Stimulated activated CD8-positive, alpha-beta memory T cell treated with anti-CD3 and anti-CD28 coated beads, Interleukin-4, amount 100 ng/mL, for 48 hours (primary cell): ENCODE measurements around the gene MDFI.
A peak's percentile ranks its signal among the peaks of the same experiment; 100 is the strongest.

Experiments used
- DNase-seq: peaks from one replicate; pipeline ENCODE4 v3.0.0-alpha.2; 2020

The MDFI gene

GRCh38 chr6:41638002-41638934, at the start of gene MDFI:
MDFI (plus strand) TSS chr6:41638468; CDS start chr6:41638750, 282 bp downstream.
- DNase-seq = no peak

GRCh38 chr6:41589223-41589622, 49.0 kb upstream of the MDFI start:
- DNase-seq = no peak

- no peak for DNase-seq
These were observed 48.3 kb upstream of the MDFI start for GRCh38 chr6:41589636-41590622.

GRCh38 chr6:41591122-41591521, 47.1 kb upstream of the MDFI start:
- no peak for DNase-seq

GRCh38 chr6:41591859-41592502, 46.3 kb upstream of the MDFI start:
- peak; percentile 91 for DNase-seq

- DNase-seq = no peak
These were observed 44.9 kb upstream of the MDFI start for GRCh38 chr6:41593406-41593805.

- DNase-seq = no peak
These were observed 44.4 kb upstream of the MDFI start for GRCh38 chr6:41593839-41594238.

- no peak for DNase-seq
These were observed 43.9 kb upstream of the MDFI start for GRCh38 chr6:41594326-41594725.

- DNase-seq = no peak
These were observed 43.5 kb upstream of the MDFI start for GRCh38 chr6:41594766-41595165.

- DNase-seq = no peak
These were observed 43.1 kb upstream of the MDFI start for GRCh38 chr6:41595166-41595565.

- DNase-seq = no peak
These were observed 42.1 kb upstream of the MDFI start for GRCh38 chr6:41596096-41596685.

GRCh38 chr6:41596807-41597206, 41.5 kb upstream of the MDFI start:
- DNase-seq = no peak

GRCh38 chr6:41597246-41598000, 40.8 kb upstream of the MDFI start:
- DNase-seq = no peak

GRCh38 chr6:41598670-41599014, 39.6 kb upstream of the MDFI start:
- no peak for DNase-seq

GRCh38 chr6:41599015-41599851, 39.0 kb upstream of the MDFI start:
- no peak for DNase-seq

GRCh38 chr6:41599852-41600445, 38.3 kb upstream of the MDFI start:
- no peak for DNase-seq

GRCh38 chr6:41600499-41601247, 37.6 kb upstream of the MDFI start:
- DNase-seq = no peak

GRCh38 chr6:41601248-41601549, 37.1 kb upstream of the MDFI start:
- DNase-seq = no peak

- no peak for DNase-seq
These were observed 35.9 kb upstream of the MDFI start for GRCh38 chr6:41602422-41602743.
